ENCODE data around the gene ADAMTS15.

DNA sequence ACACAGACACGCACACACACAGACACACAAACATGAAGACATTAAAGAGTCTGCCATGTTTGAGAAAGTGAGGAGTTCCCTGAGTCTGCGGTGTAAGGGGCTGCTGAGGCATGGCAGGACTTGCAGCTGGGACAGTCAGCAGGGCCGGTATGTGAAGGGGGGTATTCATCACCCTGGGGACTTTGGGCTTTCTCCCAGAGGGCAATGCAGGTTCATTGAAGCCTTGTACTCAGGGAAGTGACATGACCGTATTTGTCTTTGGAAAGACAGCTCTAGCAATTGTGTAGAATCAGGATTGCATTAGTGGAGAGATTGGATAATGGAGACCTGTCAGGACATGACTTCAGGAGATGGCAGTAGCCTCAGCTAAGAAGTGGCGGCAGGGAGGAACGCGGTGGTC is 10.6 kb upstream of the ADAMTS15 start:
- TF ChIP-seq GATA2 (IDR thresholded peaks at IDR 0.05; ENCODE audit: low read depth, low read length) (no peak), GATA3 (IDR thresholded peaks at IDR 0.05; ENCODE audit: low read depth, low read length) (no peak)
